GM12878 (cell line): ENCODE data around the gene TCEAL9. TPM values are rescaled to one million over a fixed set of nuclear protein-coding genes. Genes with fewer than 3 reads are reported as not detected.
"Not testable (repeated sequence)": the region's sequence is repeated elsewhere in the genome, so short reads cannot be mapped to it uniquely, and the experiment has no call there.

Experiments used
- ATAC-seq: fragments of 200-7000 bp; cut with Tn5 transposase; 3 replicates; pipeline ENCODE4 v1.9.1; 2020; ENCODE audit warnings: mild to moderate bottlenecking, moderate library complexity
- BruUV-seq: library from RNA; stranded (reverse); fragments of 400-500 nt; replicated peaks from 2 replicates; lab custom pipeline; 2021; lab: Mats Ljungman, UMichigan
- CTCF ChIA-PET: fragments of 300-600 bp; sonication (Branson Sonifier 250); formaldehyde crosslinking; extraction: SDS; loops from one replicate; lab custom pipeline; 2021; ENCODE audit warnings: inconsistent platforms; lab: Yijun Ruan, JAX
- POLR2A ChIA-PET: fragments of 350-600 bp; formaldehyde crosslinking; extraction: SDS; loops from one replicate; lab custom pipeline; 2021; ENCODE audit warnings: inconsistent platforms; lab: Charles Lee
- RAD21 ChIA-PET: fragments of 300-600 bp; sonication (Branson Sonifier 250); formaldehyde crosslinking; loops from one replicate; lab custom pipeline; 2023; ENCODE audit warnings: antibody characterized with exemption; ENCODE audit not compliant: unreplicated experiment; lab: Charles Lee
- SMC1A ChIA-PET: fragments of 300-600 bp; sonication (Branson Sonifier 250); formaldehyde crosslinking; loops from one replicate; lab custom pipeline; 2023; ENCODE audit not compliant: unreplicated experiment, uncharacterized antibody; lab: Charles Lee
- DNase-seq: peaks from one replicate; pipeline ENCODE4 v3.0.0-alpha.2; 2011; ENCODE audit warnings: low read depth, low spot score
- FAIRE-seq: peaks from 3 replicates; lab custom pipeline; 2011; peaks lifted over from hg19 to GRCh38; lab: Jason Lieb, UNC
- H2AFZ ChIP-seq: 2 replicates; pipeline ENCODE4 v1.6.0; 2011; ENCODE audit warnings: low read depth, low read length, control low read depth; ENCODE audit not compliant: control insufficient read depth
- H3K27ac ChIP-seq: 2 replicates; pipeline ENCODE4 v1.5.1; 2011; ENCODE audit warnings: control low read depth; ENCODE audit not compliant: control insufficient read depth, insufficient read depth
- H3K27me3 ChIP-seq, 2 experiments: replicated peaks in 1 of 2; 2 replicates each; pipeline versions ENCODE4 v1.6.0 to v1.6.1; 2011; ENCODE audit warnings: low read length in 1 of 2; ENCODE audit not compliant: control insufficient read depth in 2 of 2, insufficient read depth in 2 of 2
- H3K36me3 ChIP-seq, 2 experiments: 2 replicates each; pipeline ENCODE4 v1.5.1; 2011; ENCODE audit warnings: low read length in 1 of 2; ENCODE audit not compliant: control insufficient read depth in 2 of 2, insufficient read depth in 2 of 2
- H3K4me1 ChIP-seq: 2 replicates; pipeline ENCODE4 v1.6.1; 2011; ENCODE audit warnings: mild to moderate bottlenecking, low read length, moderate library complexity, mixed read lengths; ENCODE audit not compliant: control insufficient read depth, insufficient read depth
- H3K4me2 ChIP-seq: 2 replicates; pipeline ENCODE4 v1.6.0; 2011; ENCODE audit warnings: control low read depth; ENCODE audit not compliant: control insufficient read depth, insufficient read depth
- H3K4me3 ChIP-seq: fragments of 200-600 bp; sonication (generic); 2 replicates; pipeline ENCODE4 v1.5.1; 2016
- H3K79me2 ChIP-seq: 2 replicates; pipeline ENCODE4 v1.6.0; 2011; ENCODE audit warnings: low read length; ENCODE audit not compliant: control insufficient read depth, insufficient read depth
- H3K9ac ChIP-seq: 2 replicates; pipeline ENCODE4 v1.8.0; 2011; ENCODE audit warnings: low read length, control low read depth, mixed read lengths; ENCODE audit not compliant: control insufficient read depth, insufficient read depth
- H3K9me3 ChIP-seq: replicated peaks from 3 replicates; pipeline ENCODE4 v1.5.1; 2011; ENCODE audit warnings: mild to moderate bottlenecking, low read length; ENCODE audit not compliant: control insufficient read depth, insufficient read depth
- H4K20me1 ChIP-seq: 2 replicates; pipeline ENCODE4 v1.6.0; 2011; ENCODE audit not compliant: control insufficient read depth, insufficient read depth
- NBN ChIP-seq: fragments of 450-650 bp; IDR thresholded peaks from 2 replicates; pipeline ENCODE4 v1.6.1; 2016
- SMARCA5 ChIP-seq: fragments of 450-650 bp; IDR thresholded peaks from 2 replicates; pipeline ENCODE4 v1.6.1; 2017; ENCODE audit warnings: mild to moderate bottlenecking
- SUZ12 ChIP-seq: fragments of 200-600 bp; sonication (generic); IDR thresholded peaks from one replicate; pipeline ENCODE4 v1.6.1; 2018; ENCODE audit warnings: antibody characterized with exemption, mild to moderate bottlenecking; ENCODE audit not compliant: unreplicated experiment
- ZNF207 ChIP-seq: fragments of 450-650 bp; IDR thresholded peaks from 2 replicates; pipeline ENCODE4 v1.6.1; 2014; ENCODE audit warnings: antibody characterized with exemption, mild to moderate bottlenecking, borderline replicate concordance
- WGBS: methylation state at CpG from one replicate; pipeline ENCODE4 v1.1.6; 2016; ENCODE audit warnings: low lambda C conversion rate; ENCODE audit not compliant: insufficient replicate concordance, insufficient coverage; ENCODE audit errors: missing lambda C conversion rate; 5-methylcytosine and 5-hydroxymethylcytosine counted together
- in situ Hi-C: fragments of 300-500 bp; cut with MboI; formaldehyde crosslinking; loops from 9 replicates; pipeline ENCODE4 v1.14.3; 2018; ENCODE audit warnings: mixed read lengths
- intact Hi-C: fragments of 100-400 bp; cut with micrococcal nuclease; formaldehyde crosslinking; loops from one replicate; pipeline ENCODE4 v1.14.2; 2022; ENCODE audit not compliant: unreplicated experiment
- polyA plus RNA-seq, 11 experiments: library from polyadenylated mRNA; depleted of rRNA in 4 of 11; unstranded in 6 of 11; stranded (reverse) in 5 of 11; fragments of >200 nt; fragmentation: Nextera tagmentation in 4 of 11; fragmentation: Illumina TruSeq in 1 of 11; extraction: Ambion mirVana in 4 of 11; extraction: Trizol in 1 of 11; gene quantifications; 1 replicate in 1 of 11; 2 replicates in 10 of 11; pipeline versions ENCODE4 v1.2.1 to v1.2.3, GENCODE V29; 2011 to 2016; ENCODE audit warnings: inconsistent platforms in 2 of 11, missing spikeins in 2 of 11, low read depth in 1 of 11
- total RNA-seq, 4 experiments: library from RNA; depleted of rRNA in 3 of 4; stranded (reverse); fragments of >200 nt in 3 of 4; fragmentation: Illumina TruSeq in 1 of 4; extraction: Trizol in 1 of 4; gene quantifications; 2 replicates each; pipeline versions ENCODE4 v1.2.1 to v1.2.3, GENCODE V29; 2013 to 2021
- TF ChIP-seq, protein P1 (sequence below): fragments of 150-350 bp; IDR thresholded peaks from 2 replicates; pipeline ENCODE4 v1.6.1; 2016; ENCODE audit warnings: low read depth, low read length
- TF ChIP-seq, protein P2 (sequence below): fragments of 450-650 bp; IDR thresholded peaks from 2 replicates; pipeline ENCODE4 v1.6.1; 2017; ENCODE audit warnings: mild to moderate bottlenecking, moderate library complexity
- TF ChIP-seq, protein P3 (sequence below): fragments of 450-650 bp; IDR thresholded peaks from 2 replicates; pipeline ENCODE4 v1.6.1; 2014; ENCODE audit warnings: mild to moderate bottlenecking
- TF ChIP-seq, protein P4 (sequence below): IDR thresholded peaks from 2 replicates; pipeline ENCODE4 v1.6.1; 2011; ENCODE audit warnings: low read depth, low read length, improper control_type of control experiment, borderline replicate concordance

Gene TCEAL9
- total and polyA plus RNA-seq, 10 of the 15 experiments (the other 5 are each of a cell fraction or from before 2014, with no cell fraction given): 0.39 to 2.5 (median 0.90) TPM

GRCh38 chrX:103359605-103360004, 3.3 kb downstream of the TCEAL9 start:
- H3K4me2 ChIP-seq, H3K9me3 ChIP-seq, H3K4me1 ChIP-seq, H3K9ac ChIP-seq, ATAC-seq, H3K36me3 ChIP-seq, FAIRE-seq, intact Hi-C loops, SMC1A ChIA-PET, in situ Hi-C loops, H3K27me3 ChIP-seq, H2AFZ ChIP-seq, RAD21 ChIA-PET, H3K4me3 ChIP-seq, BruUV-seq, H3K79me2 ChIP-seq, DNase-seq, CTCF ChIA-PET, H4K20me1 ChIP-seq, H3K27ac ChIP-seq, POLR2A ChIA-PET: not testable (repeated sequence)
- 35% methylated on average over 3 of the region's 3 CpGs for WGBS

DNA sequence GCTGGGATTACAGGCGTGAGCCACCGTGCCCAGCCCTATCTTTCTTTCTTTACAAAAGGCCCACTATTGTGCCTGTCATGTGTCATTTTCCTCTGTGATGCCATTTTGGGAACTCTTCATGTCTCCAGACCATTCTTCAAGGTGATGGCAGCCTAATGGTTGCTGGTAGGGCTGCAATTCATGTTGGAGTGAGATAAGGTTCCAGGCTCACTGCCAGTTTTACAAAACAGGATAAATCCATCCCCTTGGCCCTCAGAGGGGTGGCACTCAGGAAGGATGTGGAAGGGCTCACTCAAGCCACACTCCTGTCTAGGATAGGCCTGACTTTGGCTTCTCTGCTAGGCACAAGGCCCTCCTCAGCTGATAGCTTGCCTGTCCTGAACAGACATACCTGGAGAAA, 3.8 kb downstream of the TCEAL9 start:
- Histone ChIP-seq H3K36me3 (no peaks in the 10 kb centered on the region), H3K27ac (no peak overlapping the region), H2AFZ (no peak overlapping the region), H3K4me3 (no peak overlapping the region), H3K4me1 (no peaks in the 10 kb centered on the region), H3K79me2 (no peaks in the 10 kb centered on the region), H3K9me3 (no peaks in the 10 kb centered on the region), H3K27me3 (no peaks in the 10 kb centered on the region), H4K20me1 (no peaks in the 10 kb centered on the region), H3K9ac (no peak overlapping the region), H3K4me2 (no peak overlapping the region)
- SMC1A ChIA-PET: no interaction called here
- DNase-seq (no peak), FAIRE-seq (no peak), ATAC-seq (no peak)
- RAD21 ChIA-PET: no interaction called here
- CTCF ChIA-PET: no interaction called here
- POLR2A ChIA-PET: no interaction called here
- in situ Hi-C loops (no loop called here), intact Hi-C loops (no loop called here)
- WGBS: 26% methylated on average over 2 of the region's 2 CpGs
- no TSS peak for BruUV-seq
- no peak for TF ChIP-seq SUZ12
- TF ChIP-seq, protein P1, sequence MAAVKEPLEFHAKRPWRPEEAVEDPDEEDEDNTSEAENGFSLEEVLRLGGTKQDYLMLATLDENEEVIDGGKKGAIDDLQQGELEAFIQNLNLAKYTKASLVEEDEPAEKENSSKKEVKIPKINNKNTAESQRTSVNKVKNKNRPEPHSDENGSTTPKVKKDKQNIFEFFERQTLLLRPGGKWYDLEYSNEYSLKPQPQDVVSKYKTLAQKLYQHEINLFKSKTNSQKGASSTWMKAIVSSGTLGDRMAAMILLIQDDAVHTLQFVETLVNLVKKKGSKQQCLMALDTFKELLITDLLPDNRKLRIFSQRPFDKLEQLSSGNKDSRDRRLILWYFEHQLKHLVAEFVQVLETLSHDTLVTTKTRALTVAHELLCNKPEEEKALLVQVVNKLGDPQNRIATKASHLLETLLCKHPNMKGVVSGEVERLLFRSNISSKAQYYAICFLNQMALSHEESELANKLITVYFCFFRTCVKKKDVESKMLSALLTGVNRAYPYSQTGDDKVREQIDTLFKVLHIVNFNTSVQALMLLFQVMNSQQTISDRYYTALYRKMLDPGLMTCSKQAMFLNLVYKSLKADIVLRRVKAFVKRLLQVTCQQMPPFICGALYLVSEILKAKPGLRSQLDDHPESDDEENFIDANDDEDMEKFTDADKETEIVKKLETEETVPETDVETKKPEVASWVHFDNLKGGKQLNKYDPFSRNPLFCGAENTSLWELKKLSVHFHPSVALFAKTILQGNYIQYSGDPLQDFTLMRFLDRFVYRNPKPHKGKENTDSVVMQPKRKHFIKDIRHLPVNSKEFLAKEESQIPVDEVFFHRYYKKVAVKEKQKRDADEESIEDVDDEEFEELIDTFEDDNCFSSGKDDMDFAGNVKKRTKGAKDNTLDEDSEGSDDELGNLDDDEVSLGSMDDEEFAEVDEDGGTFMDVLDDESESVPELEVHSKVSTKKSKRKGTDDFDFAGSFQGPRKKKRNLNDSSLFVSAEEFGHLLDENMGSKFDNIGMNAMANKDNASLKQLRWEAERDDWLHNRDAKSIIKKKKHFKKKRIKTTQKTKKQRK: no peak
- TF ChIP-seq, protein P2, sequence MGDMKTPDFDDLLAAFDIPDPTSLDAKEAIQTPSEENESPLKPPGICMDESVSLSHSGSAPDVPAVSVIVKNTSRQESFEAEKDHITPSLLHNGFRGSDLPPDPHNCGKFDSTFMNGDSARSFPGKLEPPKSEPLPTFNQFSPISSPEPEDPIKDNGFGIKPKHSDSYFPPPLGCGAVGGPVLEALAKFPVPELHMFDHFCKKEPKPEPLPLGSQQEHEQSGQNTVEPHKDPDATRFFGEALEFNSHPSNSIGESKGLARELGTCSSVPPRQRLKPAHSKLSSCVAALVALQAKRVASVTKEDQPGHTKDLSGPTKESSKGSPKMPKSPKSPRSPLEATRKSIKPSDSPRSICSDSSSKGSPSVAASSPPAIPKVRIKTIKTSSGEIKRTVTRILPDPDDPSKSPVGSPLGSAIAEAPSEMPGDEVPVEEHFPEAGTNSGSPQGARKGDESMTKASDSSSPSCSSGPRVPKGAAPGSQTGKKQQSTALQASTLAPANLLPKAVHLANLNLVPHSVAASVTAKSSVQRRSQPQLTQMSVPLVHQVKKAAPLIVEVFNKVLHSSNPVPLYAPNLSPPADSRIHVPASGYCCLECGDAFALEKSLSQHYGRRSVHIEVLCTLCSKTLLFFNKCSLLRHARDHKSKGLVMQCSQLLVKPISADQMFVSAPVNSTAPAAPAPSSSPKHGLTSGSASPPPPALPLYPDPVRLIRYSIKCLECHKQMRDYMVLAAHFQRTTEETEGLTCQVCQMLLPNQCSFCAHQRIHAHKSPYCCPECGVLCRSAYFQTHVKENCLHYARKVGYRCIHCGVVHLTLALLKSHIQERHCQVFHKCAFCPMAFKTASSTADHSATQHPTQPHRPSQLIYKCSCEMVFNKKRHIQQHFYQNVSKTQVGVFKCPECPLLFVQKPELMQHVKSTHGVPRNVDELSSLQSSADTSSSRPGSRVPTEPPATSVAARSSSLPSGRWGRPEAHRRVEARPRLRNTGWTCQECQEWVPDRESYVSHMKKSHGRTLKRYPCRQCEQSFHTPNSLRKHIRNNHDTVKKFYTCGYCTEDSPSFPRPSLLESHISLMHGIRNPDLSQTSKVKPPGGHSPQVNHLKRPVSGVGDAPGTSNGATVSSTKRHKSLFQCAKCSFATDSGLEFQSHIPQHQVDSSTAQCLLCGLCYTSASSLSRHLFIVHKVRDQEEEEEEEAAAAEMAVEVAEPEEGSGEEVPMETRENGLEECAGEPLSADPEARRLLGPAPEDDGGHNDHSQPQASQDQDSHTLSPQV: no peak
- TF ChIP-seq NBN: no peak
- TF ChIP-seq SMARCA5: no peak
- no peak for TF ChIP-seq ZNF207
- TF ChIP-seq, protein P3, sequence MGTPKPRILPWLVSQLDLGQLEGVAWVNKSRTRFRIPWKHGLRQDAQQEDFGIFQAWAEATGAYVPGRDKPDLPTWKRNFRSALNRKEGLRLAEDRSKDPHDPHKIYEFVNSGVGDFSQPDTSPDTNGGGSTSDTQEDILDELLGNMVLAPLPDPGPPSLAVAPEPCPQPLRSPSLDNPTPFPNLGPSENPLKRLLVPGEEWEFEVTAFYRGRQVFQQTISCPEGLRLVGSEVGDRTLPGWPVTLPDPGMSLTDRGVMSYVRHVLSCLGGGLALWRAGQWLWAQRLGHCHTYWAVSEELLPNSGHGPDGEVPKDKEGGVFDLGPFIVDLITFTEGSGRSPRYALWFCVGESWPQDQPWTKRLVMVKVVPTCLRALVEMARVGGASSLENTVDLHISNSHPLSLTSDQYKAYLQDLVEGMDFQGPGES: no peak
- TF ChIP-seq, protein P4, sequence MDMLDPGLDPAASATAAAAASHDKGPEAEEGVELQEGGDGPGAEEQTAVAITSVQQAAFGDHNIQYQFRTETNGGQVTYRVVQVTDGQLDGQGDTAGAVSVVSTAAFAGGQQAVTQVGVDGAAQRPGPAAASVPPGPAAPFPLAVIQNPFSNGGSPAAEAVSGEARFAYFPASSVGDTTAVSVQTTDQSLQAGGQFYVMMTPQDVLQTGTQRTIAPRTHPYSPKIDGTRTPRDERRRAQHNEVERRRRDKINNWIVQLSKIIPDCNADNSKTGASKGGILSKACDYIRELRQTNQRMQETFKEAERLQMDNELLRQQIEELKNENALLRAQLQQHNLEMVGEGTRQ: no peak
